Measurements from ENCODE around the gene FLT3.

Gene FLT3

DNA sequence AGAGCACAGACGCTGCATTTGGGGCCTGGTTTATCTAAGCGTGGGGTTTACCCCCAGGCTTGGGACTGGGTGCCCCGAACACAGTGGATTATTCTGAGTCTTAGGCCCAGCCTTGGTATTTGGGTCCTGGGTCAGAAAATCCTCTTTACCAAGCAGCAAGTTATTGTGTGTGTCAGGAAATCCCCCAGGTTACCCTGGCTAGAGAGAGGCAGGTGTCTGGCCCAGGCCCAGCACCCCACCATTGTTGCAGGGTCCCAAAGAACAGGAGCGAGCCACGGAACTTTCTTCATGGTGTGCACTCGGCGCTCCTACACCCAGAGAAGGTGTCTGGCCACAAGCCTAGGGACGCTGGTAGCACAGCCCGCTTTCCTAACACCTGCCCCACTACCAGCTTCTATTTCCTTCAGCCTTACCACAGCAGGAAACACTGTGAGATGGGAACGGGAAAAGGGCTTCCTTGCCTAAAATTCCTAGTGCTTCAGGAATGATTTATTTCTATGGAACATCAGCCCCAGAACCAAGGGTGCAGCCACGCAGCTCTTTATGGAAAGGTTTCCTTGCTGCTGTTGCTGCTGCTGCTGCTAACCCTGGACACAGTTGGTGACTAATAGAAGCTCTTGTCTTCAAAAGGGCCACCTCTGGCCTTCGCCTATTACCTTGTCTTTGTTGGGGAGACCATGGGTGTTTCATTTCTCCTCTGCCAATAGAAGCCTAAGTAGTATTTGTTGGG is 123.8 kb downstream of the FLT3 start:
- H3K27ac ChIP-seq = no peak overlapping the region
- TF ChIP-seq, protein P1, sequence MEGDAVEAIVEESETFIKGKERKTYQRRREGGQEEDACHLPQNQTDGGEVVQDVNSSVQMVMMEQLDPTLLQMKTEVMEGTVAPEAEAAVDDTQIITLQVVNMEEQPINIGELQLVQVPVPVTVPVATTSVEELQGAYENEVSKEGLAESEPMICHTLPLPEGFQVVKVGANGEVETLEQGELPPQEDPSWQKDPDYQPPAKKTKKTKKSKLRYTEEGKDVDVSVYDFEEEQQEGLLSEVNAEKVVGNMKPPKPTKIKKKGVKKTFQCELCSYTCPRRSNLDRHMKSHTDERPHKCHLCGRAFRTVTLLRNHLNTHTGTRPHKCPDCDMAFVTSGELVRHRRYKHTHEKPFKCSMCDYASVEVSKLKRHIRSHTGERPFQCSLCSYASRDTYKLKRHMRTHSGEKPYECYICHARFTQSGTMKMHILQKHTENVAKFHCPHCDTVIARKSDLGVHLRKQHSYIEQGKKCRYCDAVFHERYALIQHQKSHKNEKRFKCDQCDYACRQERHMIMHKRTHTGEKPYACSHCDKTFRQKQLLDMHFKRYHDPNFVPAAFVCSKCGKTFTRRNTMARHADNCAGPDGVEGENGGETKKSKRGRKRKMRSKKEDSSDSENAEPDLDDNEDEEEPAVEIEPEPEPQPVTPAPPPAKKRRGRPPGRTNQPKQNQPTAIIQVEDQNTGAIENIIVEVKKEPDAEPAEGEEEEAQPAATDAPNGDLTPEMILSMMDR (IDR thresholded peaks at IDR 0.05) = no peak
- no peak for TF ChIP-seq ZFX (IDR thresholded peaks at IDR 0.05; ENCODE audit: borderline replicate concordance)

- no peak for TF ChIP-seq ZFX (IDR thresholded peaks at IDR 0.05; ENCODE audit: borderline replicate concordance)
- TF ChIP-seq, protein P1 (IDR thresholded peaks at IDR 0.05) = no peak
- no peak overlapping the region for H3K27ac ChIP-seq
Measured at GRCh38 chr13:27975564-27976361, 124.6 kb downstream of the FLT3 start.

GRCh38 chr13:27973961-27974662 is 126.3 kb downstream of the FLT3 start:
- TF ChIP-seq, protein P1 (IDR thresholded peaks at IDR 0.05) = no peak
- TF ChIP-seq ZFX (IDR thresholded peaks at IDR 0.05; ENCODE audit: borderline replicate concordance) = no peak
- H3K27ac ChIP-seq = no peak overlapping the region

- no peak overlapping the region for H3K27ac ChIP-seq
- TF ChIP-seq, protein P1 (IDR thresholded peaks at IDR 0.05) = no peak
- TF ChIP-seq ZFX (IDR thresholded peaks at IDR 0.05; ENCODE audit: borderline replicate concordance) = no peak
Measured at GRCh38 chr13:27973291-27973690, 127.1 kb downstream of the FLT3 start.

- no peak for TF ChIP-seq ZFX (IDR thresholded peaks at IDR 0.05; ENCODE audit: borderline replicate concordance)
- TF ChIP-seq, protein P1 (IDR thresholded peaks at IDR 0.05) = no peak
- H3K27ac ChIP-seq = no peak overlapping the region
Measured at GRCh38 chr13:27972478-27972820, 127.9 kb downstream of the FLT3 start.

- H3K27ac ChIP-seq = no peak overlapping the region
- no peak for TF ChIP-seq ZFX (IDR thresholded peaks at IDR 0.05; ENCODE audit: borderline replicate concordance)
- TF ChIP-seq, protein P1 (IDR thresholded peaks at IDR 0.05) = no peak
Measured at GRCh38 chr13:27971776-27972477, 128.4 kb downstream of the FLT3 start.
